GM11168 (cell line): Measurements from ENCODE around the gene RAMACL.

ENCODE experiments used
- in situ Hi-C: fragments of 300-500 bp; cut with MboI; formaldehyde crosslinking; loops from one replicate; pipeline ENCODE4 v1.12.0; 2022; ENCODE audit warnings: low sequenced_read_pairs; ENCODE audit not compliant: unreplicated experiment

Gene RAMACL

DNA sequence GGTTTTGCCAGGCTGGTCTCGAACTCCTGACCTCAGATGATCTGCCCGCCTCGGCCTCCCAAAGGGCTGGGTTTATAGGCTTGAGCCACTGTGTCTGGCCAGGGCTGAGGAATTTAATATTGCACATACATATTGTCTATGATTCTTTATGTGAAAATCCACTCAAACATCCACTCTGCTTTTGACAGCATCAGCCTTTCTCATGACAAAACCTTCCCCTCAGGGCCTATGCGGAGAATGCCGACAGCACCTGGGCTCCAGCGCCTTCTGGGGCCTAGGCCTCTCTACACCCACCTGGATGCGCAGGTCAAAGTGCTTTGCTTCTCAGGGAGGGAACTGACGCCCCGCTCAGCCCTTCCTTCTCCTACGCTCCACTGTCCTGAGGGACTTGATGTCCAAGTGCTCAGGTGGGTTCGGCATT, 5.4 kb downstream of the RAMACL start:
- in situ Hi-C loops, result no loop called here

DNA sequence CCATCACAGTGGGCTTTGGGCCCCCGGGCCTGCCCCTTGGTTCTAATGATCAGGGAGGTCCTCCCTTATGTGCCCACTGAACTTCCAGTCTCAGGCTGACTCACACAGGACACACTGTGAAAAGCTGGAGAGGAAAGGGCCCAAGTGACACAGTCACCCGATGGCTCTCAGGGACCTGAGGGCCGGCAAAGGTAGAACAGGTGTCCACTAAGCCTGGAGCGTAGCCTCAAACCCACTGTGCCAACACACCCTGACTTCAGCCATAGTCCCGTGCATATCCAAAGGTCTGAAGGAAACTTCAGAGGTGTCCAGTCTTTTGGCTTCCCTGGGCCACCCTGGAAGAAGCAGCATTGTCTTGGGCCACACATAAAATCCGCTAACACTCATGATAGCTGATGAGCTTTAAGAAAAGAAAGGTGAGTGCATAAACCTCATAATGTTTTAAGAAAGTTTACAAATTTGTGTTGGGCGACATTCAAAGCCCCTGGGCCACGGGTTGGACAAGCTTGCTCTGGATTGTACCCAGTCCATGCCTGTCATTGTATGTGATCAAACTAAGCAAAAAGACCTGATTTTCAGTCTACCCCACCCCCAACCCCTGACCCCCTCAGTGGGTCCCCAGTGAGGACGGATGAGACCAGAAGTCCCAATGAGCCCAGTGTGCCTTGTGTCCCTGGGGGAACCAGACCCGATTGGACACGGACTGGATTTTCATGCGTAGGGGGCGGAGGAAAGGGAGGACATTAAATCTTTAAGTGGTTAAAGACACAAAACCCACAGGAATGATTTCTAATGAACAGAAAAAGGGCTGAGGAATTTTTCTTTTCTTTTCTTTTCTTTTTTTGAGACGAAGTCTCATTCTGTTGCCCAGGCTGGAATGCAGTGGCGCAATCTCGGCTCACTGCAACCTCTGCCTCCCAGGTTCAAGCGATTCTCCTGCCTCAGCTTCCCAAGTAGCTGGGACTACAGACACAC, 6.1 kb downstream of the RAMACL start:
- in situ Hi-C loops, result no loop called here

DNA sequence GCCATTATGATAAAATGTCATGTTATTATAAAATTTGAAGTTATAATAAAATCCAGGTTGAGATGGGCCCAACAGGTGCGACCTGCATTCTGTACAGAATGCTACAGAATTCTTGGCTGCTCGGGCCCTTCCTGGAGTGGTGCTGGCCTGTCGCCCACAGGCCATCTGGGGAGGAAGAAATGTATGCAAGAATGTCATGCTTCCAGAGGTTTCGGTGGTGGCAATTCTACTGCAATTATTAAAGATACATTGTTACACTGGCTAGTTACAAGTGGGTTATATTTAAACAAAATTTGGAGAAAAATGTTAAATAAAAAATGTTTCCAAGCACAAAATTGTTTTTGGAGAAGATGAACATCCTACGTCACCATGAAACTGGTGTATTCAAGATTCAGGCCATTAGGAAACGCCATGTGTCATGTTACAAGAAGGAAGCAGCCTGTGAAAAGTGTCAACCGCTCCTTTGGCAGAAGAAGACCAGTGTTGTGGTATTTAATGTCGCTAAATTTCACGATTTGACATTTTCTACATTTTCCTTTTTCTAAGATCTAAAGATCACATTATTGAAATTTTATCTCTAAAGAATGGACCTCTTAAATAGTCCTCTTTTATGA, 7.1 kb downstream of the RAMACL start:
- in situ Hi-C loops, result no loop called here

DNA sequence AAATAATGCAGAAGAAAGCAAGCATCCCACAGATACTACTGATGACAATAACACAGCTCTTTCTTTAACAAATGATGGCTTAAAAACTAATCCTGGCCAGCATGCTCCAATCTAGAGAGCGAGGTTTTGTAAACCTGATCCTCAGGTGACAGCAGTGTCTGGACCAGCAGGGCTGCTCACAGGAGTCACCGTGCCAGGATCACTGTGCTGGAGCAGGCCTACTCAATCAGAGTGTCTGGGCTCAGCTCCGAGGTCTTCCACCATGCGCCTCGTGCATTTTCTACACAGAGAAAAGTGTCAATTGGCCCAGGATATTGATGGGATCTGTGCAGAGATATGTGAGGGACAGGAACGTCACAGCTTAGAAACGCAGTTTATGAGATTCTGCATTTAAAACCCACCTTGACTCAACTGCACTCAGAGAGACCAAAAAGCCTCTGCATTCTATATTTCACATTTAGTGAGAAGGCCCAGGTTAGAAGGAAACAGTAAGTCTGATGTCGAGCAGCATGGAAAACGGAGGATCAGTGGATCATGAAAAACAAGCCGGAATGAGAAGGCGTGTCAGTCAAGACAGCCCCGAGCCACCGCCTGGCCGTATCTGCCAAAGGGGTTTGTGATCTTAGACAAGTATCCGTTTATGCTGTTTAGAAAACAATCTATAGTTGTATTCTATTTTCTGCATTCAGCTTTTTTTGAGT, 7.8 kb downstream of the RAMACL start:
- in situ Hi-C loops, result no loop called here

DNA sequence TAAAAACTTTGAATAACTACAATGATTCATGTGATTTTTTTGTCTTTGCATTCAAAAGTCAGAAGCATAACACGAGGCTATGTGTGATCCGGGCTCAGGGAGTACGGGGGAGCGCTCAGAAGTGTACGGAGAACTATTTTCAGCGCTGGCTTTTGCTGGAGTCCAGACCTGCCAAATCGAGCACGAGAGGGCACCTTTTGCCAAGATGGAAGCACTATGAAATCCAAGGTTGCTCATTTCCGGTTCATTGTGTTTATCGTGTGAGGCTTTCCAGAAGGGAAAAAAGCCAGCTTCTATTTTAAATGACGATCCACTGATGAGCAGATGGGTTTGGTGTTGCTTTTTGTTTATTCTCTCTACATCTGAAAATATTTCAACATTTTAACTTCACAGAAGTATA, 11.3 kb downstream of the RAMACL start:
- in situ Hi-C loops, result no loop called here

DNA sequence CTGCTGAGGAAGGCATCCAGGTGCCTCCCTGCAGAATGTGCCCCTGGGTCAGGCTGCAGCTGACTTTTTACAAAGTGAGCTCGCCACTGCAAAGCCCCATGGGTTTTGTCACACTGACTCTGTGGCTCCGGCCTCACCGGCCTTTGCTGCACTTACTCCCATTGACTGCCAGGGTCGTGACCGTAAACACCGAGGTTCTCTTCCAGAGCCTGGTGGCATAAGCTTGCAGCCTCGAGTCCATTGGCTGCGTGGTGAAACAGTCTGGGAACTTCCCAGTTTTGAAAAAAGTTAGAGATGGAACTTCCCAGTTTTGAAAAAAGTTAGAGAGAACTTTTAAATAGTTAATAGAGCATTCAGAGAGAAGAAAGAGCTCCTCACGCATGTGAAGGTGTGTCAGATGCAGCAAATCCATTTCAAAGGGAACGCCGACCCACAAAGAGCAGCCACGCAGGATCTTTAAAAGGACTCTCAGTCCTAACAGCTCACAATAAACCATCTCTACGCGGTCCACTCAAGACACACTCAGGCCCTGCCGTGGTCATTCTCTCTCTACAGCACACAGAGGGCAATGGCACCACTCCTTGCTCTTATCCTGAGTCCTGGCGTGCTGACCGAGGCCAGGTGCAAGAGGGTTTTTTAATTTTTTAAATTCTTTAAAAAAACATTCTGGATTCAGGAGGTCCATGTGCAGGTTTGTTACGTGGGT, 12.8 kb downstream of the RAMACL start:
- in situ Hi-C loops, result no loop called here

DNA sequence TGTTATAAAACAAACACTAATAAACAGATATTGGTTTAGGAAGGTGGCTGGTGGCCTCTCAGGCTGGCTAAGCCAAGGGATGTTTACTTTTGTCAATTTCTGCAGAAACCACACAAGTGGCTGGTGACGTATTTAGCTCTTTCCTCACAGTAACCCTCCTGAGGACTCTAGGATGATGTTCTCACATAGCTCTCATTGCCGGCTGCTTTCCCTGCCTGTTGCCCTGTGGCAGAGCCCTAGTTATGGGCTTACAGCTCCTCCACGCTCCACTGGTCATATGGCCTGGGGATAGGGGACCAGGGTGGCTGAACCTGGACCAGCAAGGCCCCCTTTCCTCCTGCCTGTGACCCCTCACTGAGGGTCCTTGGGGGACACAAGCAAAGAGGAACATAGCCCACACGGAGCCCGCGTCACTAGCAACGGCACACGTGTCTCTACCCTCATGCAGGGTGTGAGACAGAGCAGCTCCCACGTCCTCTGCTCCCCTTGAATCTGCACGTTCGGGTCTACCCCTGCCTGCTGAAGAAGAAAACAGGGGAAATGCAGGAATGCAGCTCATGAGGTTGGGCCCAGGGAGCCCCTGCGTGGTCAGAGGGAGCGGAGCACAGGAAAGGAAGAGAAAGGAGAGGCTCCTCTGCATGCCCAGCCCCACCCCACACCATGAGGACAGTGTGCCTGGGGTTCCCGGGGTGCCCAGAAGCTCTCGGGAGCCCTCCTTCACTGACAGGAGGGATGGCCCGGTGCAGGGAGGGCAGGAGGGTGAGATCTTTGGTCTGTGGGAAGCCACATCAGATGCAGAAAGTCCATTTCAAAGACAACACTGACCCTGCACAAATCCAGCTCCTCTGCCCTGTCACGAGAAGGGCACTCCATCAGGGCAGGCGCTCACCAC, 13.9 kb downstream of the RAMACL start:
- in situ Hi-C loops, result no loop called here

DNA sequence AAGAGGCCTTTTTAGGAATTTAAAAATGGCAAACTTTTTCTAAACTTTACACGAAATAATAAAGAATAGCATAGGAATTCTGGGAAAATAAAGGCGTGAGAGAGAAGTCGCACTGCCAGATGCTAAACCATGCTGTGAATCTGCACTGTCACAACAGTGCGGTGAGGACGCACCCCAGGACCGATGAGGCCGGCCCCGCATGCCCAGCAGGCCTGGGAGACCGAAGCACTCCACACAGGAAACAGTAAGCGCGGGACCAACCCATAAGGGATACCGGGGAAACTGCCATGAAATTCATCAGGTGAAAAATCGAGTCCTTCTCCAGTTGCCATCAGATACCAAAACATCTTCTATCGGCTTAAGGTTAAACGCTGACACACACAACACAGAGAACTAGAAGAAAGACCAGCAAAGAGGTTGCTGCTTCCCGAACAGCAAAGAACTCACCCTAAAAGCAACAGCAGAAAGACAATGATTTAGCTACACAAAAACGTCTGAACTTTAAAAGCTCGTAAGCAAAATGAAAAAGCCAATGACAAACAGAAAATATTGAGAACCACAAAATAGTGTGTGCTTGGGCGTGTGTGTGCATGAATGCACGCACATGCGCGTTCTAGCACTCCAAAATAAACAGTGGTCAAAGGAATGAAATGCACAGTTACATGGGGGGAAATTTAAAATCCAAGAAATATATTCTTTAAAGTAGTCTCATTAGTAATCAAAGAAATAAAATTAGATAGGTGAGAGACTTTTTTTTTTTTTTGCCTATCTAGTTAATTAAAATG, 15.4 kb downstream of the RAMACL start:
- in situ Hi-C loops, result no loop called here

DNA sequence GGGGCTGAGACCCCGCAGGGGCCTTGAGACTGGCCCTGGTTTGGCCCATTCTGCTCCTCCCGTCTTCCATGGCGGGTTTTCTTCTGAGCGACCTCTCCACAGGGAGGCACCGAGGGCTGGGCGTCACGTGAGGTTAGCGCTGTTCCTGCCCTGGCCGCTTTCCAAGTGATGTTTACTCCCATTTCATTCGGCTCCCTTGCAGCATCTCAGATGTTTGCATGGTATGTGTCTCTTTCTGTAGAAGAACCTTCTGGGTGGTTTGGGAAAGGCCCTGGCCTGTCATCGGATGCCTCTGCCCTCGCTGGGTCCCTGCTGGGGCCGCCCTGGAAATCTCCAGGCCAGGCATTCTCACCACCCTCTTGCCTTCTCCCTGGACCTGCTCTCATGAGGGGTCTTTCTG, 17.3 kb downstream of the RAMACL start:
- in situ Hi-C loops, result no loop called here

DNA sequence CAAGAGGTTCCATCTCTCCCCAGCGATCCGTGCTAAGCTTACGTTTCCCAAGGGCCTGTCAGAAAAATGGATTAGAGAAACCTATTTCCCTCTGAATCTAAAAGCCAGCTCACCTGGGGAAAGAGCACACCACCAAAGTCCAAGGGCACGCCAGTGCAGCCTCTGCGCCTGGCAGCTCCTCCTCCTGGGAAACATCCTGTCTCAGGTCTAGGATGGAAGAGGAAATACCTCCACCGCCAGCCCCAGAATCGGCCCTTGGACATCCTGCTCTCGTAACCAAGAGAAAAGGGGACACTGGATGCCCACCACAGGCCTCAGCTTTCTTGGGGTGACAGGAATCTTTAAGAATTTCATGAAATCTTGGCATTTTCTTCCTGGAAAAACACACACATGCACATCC, 18.7 kb downstream of the RAMACL start:
- in situ Hi-C loops, result no loop called here

DNA sequence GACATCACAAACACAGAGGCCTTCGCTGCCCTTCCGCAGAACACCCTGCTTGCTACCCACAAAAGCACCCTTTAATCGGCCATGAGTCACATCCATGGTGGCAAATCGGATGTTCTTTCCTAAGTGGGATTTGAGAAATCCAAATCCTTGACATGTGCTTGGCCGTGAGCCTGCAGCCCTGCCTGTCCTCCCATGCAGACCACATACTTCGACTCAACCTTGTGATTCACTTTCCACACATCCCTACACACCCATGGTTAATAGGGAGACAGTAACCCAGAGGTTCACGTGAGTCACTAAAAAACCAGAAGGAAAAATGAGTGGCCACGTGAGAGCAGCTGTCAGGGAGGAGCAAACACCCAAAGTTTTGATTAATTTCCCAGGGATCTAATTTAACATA, 19.4 kb downstream of the RAMACL start:
- in situ Hi-C loops, result no loop called here

DNA sequence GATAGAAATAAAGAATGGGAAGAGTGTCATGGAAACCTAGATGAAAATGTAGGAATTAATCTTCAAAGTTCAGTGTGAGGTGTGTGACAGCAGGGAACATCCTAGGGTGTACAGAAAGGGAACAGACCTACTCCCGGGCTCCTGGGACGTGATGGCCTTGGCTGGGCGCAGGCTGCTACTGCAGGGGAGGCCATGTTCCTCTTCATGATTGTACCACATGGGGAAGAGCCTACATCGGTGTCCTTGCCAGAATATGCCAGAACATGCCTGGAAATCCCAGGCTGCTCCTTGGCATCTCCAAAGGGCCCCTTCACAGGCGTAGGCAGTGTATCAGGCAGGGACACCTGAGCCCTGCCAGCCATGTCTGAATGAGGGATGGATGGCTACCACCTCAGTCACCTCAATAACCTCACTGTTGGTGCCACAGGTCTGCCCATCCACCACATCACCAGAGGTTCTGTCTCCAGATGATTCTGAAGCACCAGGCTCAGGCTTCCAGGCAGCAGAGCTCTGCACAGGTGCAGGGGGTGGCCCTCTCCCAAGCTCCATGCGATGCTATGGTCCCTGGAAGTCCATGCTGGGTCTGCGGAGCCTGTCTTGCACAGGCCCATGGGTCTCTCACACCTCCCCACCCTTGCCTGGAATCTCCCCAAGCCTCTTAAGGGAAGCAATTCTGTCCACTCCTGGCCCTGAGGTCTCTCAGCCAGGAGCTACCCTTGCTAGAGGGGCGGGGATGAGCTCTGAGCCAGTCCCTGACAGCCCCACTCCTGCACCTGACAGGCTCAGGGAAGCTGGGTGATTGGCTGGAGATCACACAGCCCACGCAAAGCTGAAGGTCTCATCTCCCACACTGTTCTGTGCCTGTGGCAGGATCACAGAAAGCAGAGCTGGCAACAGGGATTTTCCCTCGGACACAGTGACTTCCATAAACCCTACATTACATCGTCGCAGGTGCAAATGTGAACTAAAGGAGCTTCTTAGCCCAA, 20.2 kb downstream of the RAMACL start:
- in situ Hi-C loops, result no loop called here

DNA sequence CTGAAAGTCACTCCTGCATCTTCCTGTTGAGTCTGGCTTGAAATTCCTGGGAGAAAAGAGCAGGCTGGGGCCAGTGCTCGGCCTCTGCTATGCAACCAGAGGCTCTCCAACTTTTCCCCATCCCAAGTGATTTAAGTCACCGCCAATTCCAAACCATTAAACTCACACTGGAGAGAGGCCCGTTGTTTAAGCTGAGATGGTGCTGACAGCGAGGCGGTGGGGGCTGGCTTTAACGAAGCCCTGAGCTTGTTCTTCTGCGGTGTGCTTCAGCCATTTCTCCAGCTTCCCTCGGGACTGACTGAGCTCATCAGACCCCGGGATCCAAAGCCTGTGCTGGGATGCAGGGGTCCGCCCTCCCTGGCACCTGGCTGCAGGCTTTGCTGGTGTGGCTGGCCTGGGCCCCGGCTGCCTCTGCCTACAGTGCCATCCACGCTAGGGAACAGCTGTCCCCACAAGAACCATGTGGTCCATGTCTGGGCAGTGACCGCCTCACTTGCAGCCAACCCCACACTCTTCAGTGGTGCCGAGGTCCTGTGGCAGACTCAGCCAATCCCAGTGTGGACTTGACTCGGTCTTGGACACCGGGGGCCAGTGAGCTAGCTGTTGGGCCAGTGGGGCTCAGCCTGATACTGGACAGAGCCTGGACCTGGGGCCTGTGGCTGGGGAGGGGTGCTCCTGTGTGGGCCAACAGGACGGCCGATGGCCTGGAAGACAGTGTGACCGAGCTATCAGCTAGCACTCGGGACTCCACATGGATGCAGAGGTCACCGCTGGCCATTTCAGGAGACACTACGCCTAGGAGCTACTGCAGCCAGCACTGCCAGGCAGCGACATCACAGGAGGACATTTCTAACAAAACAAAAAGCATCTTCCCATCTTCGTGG, 21.2 kb downstream of the RAMACL start:
- in situ Hi-C loops, result no loop called here

DNA sequence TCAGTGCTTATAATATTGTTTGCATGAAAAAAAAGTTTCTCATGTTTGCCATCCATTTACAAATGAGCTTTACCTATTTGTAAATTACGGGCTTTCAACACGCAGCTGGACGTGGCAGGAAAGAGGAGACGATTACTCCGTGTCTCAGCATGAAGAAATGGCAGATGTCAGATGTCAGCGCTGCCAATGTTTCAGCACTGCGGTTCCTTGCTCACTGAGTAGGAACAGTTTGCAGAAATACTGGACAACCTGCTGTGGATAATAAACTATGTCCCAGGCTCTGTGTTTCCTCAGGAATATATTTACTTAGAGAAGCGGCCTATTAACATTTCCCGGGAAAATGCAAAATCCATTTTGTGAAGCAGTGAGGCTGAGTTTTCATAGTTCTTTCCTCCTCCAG, 22.7 kb downstream of the RAMACL start:
- in situ Hi-C loops, result no loop called here

DNA sequence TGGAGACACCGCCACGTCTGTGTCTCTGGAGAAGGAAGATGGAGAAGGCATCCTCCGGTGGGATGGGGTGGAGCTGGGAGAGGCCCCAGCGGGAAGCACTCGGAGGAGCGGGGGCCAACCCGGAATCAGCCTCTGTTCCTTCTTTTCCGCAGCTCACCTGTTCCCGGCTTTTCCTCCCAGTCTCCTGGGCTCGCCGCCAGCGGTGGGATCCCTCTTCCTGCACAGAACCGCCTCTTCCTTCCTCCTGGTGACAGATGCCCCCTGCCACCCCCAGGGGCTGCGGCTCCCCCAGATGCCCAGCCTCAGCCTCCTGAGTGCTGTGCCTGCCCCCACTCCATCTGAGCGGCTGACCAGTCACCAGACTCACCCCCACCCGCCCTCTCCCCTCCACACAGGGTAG, 23.3 kb downstream of the RAMACL start:
- in situ Hi-C loops, result no loop called here

DNA sequence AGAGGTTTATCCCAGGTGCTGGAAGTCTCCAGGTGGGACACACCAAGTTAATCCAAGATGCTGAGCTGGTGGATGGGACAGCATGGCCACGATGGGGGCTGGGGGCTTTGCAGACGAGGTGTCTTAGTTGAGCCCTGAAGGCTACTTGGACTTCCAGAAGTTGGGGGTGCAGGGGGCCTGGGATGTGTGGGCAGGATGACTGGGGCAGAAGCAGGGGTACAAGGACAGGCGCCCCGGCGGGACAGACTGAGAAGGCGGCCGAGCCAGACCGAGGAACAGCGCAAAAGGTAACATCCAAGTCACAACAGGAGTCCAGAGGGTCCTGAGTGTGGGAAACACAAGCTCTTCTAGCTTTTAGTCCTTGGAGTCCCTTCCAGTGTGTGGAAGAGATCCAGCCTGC, 23.8 kb downstream of the RAMACL start:
- in situ Hi-C loops, result no loop called here
